BE2C (cell line): Measurements from ENCODE around the gene ATOX1.
"Not testable (repeated sequence)": the region's sequence is repeated elsewhere in the genome, so short reads cannot be mapped to it uniquely, and the experiment has no call there.

Experiments used
- DNase-seq: peaks from one replicate; pipeline ENCODE4 v3.0.0-alpha.2; 2020
- H3K27me3 ChIP-seq: fragments of 250-450 bp; sonication (Bioruptor Pico); 2 replicates; pipeline ENCODE4 v1.5.1; 2020; ENCODE audit warnings: mild to moderate bottlenecking
- H3K36me3 ChIP-seq: fragments of 250-450 bp; sonication (Bioruptor Pico); 2 replicates; pipeline ENCODE4 v1.5.1; 2020; ENCODE audit warnings: mild to moderate bottlenecking
- H3K4me1 ChIP-seq: fragments of 250-450 bp; sonication (Bioruptor Pico); 2 replicates; pipeline ENCODE4 v1.5.1; 2020
- H3K4me3 ChIP-seq: 2 replicates; pipeline ENCODE4 v1.5.1; 2011; ENCODE audit warnings: low read depth, low read length
- H3K9me3 ChIP-seq: fragments of 250-450 bp; sonication (Bioruptor Pico); 2 replicates; pipeline ENCODE4 v1.5.1; 2020
- CTCF ChIP-seq: IDR thresholded peaks from 2 replicates; pipeline ENCODE4 v1.5.1; 2012; ENCODE audit warnings: mild to moderate bottlenecking, low read depth, low read length

The ATOX1 gene

DNA sequence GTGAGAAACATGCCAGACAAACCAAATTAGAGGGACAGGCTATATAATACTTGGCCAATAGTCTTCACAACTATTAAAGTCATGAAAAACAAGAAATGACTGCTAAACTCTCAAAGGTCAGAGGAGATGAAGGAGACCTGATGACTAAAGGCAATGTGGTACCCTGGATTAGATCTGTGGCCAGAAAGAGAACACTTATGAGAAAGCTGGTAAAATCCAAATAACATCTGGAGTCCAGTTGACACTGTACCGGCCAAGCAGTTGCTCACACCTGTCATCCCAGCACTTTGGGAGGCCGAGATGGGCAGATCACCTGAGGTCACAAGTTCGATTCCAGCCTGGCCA is 24.4 kb downstream of the ATOX1 start:
- no peaks in the 10 kb centered on the region for H3K36me3 ChIP-seq
- H3K9me3 ChIP-seq, result no peaks in the 10 kb centered on the region
- H3K27me3 ChIP-seq, result no peaks in the 10 kb centered on the region
- H3K4me3 ChIP-seq, result no peak overlapping the region
- H3K4me1 ChIP-seq, result no peaks in the 10 kb centered on the region; the same call in 1 of the 2 replicates
- no peak for DNase-seq
- no peak for TF ChIP-seq CTCF

DNA sequence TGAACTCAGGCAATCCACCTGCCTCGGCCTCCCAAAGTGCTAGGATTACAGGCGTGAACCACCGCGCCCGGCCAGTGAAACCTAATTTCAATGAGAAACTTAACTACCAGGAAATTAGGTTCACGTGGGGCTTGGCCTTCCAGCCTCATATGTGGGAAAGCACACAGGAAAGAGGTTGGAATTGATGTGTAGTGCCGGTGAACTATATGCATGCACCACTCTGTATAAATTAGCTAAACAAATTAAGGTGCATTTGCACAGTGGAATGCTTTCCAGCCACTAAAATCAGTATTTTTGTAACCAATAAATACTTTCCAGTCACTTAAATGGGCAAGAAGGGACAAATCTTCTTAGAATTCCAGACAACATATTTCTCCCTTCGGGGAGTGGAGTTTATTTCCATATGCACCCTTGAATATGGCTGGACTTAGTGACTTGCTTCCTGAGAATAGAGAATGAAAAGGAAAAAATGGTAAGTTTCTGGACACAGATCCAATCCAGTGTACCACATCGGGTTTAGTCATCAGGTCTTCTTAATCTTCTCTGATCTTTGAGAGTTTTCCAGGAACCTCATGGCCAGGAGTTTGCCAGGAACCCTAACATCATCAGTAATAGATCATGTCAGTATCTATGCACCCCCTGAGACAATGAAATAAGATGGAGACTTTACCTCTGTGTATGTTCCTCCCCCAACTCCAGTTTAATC is 24.9 kb downstream of the ATOX1 start:
- Histone ChIP-seq H3K9me3 (no peaks in the 10 kb centered on the region), H3K4me3 (no peak overlapping the region)
- no peak for TF ChIP-seq CTCF

DNA sequence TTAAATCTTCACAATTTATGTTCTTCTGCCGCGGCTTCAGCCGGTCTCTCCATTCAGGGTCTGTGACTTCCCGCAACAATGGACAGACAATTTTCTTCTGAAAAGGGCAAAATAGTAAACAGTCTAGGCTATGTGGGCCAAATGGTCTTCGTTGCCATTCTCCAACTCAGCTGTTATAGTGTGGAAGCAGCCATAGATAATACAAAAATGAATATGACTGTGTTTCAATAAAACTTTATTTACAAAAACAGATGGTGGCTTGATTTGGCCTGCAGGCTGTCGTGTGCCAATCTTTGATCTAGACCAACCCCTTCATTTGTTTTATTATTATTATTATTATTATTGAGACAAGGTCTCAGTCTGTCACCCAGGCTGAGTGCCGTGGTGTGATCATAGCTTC is 28.1 kb downstream of the ATOX1 start:
- H3K27me3 ChIP-seq, result no peaks in the 10 kb centered on the region

More for the DNA sequence above, 24.9 kb downstream of the ATOX1 start:
- Histone ChIP-seq H3K4me1 (no peaks in the 10 kb centered on the region; the same call in 1 of the 2 replicates), H3K27me3 (no peaks in the 10 kb centered on the region), H3K36me3 (no peaks in the 10 kb centered on the region)
- DNase-seq, result no peak

GRCh38 chr5:151729597-151729996 is 28.8 kb downstream of the ATOX1 start:
- not testable (repeated sequence) for H3K27me3 ChIP-seq

More for the DNA sequence above, 28.1 kb downstream of the ATOX1 start:
- Histone ChIP-seq H3K9me3 (no peaks in the 10 kb centered on the region), H3K4me1 (no peaks in the 10 kb centered on the region; the same call in 1 of the 2 replicates), H3K4me3 (no peak overlapping the region), H3K36me3 (no peaks in the 10 kb centered on the region)
- no peak for TF ChIP-seq CTCF
- no peak for DNase-seq

GRCh38 chr5:151724360-151724759 is 34.1 kb downstream of the ATOX1 start:
- no peak overlapping the region for H3K4me3 ChIP-seq
- TF ChIP-seq CTCF, result no peak
- H3K27me3 ChIP-seq, result no peaks in the 10 kb centered on the region

More at GRCh38 chr5:151729597-151729996, 28.8 kb downstream of the ATOX1 start:
- H3K9me3 ChIP-seq, H3K4me1 ChIP-seq, H3K4me3 ChIP-seq, H3K36me3 ChIP-seq: not testable (repeated sequence)
- peak; percentile 73 for DNase-seq

DNA sequence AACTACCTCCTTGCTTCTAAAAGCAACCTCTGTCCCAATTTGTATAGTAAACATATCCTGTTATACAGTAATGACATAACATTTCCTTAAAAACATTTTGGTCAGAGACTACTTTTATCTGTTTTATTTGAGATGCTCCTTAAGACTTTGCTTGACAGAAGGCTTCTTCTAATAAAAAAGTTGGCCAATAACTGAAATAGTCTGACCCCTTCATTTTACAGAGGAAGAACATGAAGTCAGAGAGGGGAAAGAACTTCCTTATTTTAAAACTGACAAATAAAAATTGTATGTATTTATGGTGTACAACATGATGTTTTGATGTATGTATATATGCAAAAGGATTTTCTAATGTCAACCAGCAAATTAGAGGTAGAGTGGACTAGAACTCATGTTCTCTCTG is 35.9 kb downstream of the ATOX1 start:
- no peaks in the 10 kb centered on the region for H3K27me3 ChIP-seq
- no peak for TF ChIP-seq CTCF

More at GRCh38 chr5:151724360-151724759, 34.1 kb downstream of the ATOX1 start:
- DNase-seq, result no peak
- Histone ChIP-seq H3K4me1 (no peaks in the 10 kb centered on the region; the same call in 1 of the 2 replicates), H3K9me3 (no peaks in the 10 kb centered on the region), H3K36me3 (no peaks in the 10 kb centered on the region)

More for the DNA sequence above, 35.9 kb downstream of the ATOX1 start:
- H3K9me3 ChIP-seq, result no peaks in the 10 kb centered on the region
- H3K36me3 ChIP-seq, result no peaks in the 10 kb centered on the region
- no peak overlapping the region for H3K4me3 ChIP-seq
- H3K4me1 ChIP-seq, result no peaks in the 10 kb centered on the region
- DNase-seq, result no peak
